SK-N-SH (cell line): Measurements from ENCODE around the gene GAB2. TPM values are rescaled to one million over a fixed set of nuclear protein-coding genes. Genes with fewer than 3 reads are reported as not detected.

ENCODE experiments used
- CTCF ChIA-PET: fragments of 300-600, 350-600 bp; formaldehyde crosslinking; extraction: SDS; loops from one replicate; lab custom pipeline; 2021; lab: Yijun Ruan, JAX
- POLR2A ChIA-PET: fragments of 350-600 bp; sonication (Branson Sonifier 250); formaldehyde crosslinking; extraction: SDS; loops from one replicate; lab custom pipeline; 2020; ENCODE audit warnings: antibody characterized with exemption, inconsistent platforms; lab: Yijun Ruan, JAX
- DNase-seq: peaks from one replicate; pipeline ENCODE4 v3.0.0; 2012
- H2AFZ ChIP-seq: fragments of 200-600 bp; sonication (generic); 2 replicates; pipeline ENCODE4 v1.8.1; 2016; ENCODE audit warnings: antibody characterized with exemption, mild to moderate bottlenecking, low read depth
- H3F3A ChIP-seq: fragments of 200-600 bp; sonication (generic); replicated peaks from 2 replicates; pipeline ENCODE3; 2016; ENCODE audit warnings: antibody characterized with exemption, mild to moderate bottlenecking; ENCODE audit not compliant: insufficient read depth
- H3K27ac ChIP-seq, 2 experiments: fragments of 200-500 bp in 1 of 2; fragments of 200-600 bp in 1 of 2; sonication (Bioruptor generic) in 1 of 2; sonication (generic), shearing (Covaris generic) in 1 of 2; 2 replicates each; pipeline versions ENCODE4 v1.5.1 to v1.6.1; 2014 to 2016; ENCODE audit warnings: low read depth in 2 of 2, inconsistent platforms in 1 of 2, low read length in 1 of 2, mild to moderate bottlenecking in 1 of 2, mixed read lengths in 1 of 2
- H3K27me3 ChIP-seq: fragments of 200-600 bp; sonication (generic), shearing (Covaris generic); 2 replicates; pipeline ENCODE4 v1.6.1; 2016; ENCODE audit warnings: mixed run types; ENCODE audit not compliant: insufficient read depth
- H3K36me3 ChIP-seq, 2 experiments: fragments of 200-500 bp in 1 of 2; fragments of 200-600 bp in 1 of 2; sonication (Bioruptor generic) in 1 of 2; sonication (generic) in 1 of 2; replicated peaks in 1 of 2; 2 replicates each; pipeline versions ENCODE3 to v1.5.1; 2014 to 2016; ENCODE audit warnings: low read length in 1 of 2, mild to moderate bottlenecking in 1 of 2; ENCODE audit not compliant: insufficient read depth in 2 of 2, control insufficient read depth in 1 of 2
- H3K4me1 ChIP-seq, 2 experiments: fragments of 200-500 bp in 1 of 2; fragments of 200-600 bp in 1 of 2; sonication (Bioruptor generic) in 1 of 2; sonication (generic), shearing (Covaris generic) in 1 of 2; 2 replicates each; pipeline versions ENCODE4 v1.5.1 to v1.6.1; 2014 to 2016; ENCODE audit warnings: low read depth in 1 of 2, low read length in 1 of 2, mixed run types in 1 of 2; ENCODE audit not compliant: insufficient read depth in 2 of 2, control insufficient read depth in 1 of 2
- H3K4me2 ChIP-seq: fragments of 200-600 bp; sonication (generic), shearing (Covaris generic); 2 replicates; pipeline ENCODE4 v1.6.1; 2017; ENCODE audit warnings: mixed run types
- H3K4me3 ChIP-seq, 2 experiments: fragments of 200-500 bp in 1 of 2; fragments of 200-600 bp in 1 of 2; sonication (Bioruptor generic) in 1 of 2; sonication (generic), shearing (Covaris generic) in 1 of 2; 2 replicates each; pipeline versions ENCODE4 v1.5.1 to v1.8.1; 2014 to 2016; ENCODE audit warnings: low read depth in 2 of 2, inconsistent platforms in 1 of 2, low read length in 1 of 2, mild to moderate bottlenecking in 1 of 2, mixed read lengths in 1 of 2, moderate library complexity in 1 of 2
- H3K79me2 ChIP-seq: fragments of 200-600 bp; sonication (generic); 2 replicates; pipeline ENCODE4 v1.8.1; 2017; ENCODE audit warnings: mild to moderate bottlenecking; ENCODE audit not compliant: insufficient read depth
- H3K9ac ChIP-seq: fragments of 200-600 bp; sonication (generic); 2 replicates; pipeline ENCODE4 v1.6.1; 2017; ENCODE audit warnings: mixed run types
- H3K9me2 ChIP-seq: fragments of 200-600 bp; sonication (generic); 2 replicates; pipeline ENCODE4 v1.6.1; 2017; ENCODE audit warnings: mixed run types
- H3K9me3 ChIP-seq: fragments of 200-600 bp; sonication (generic); 2 replicates; pipeline ENCODE4 v1.6.1; 2017; ENCODE audit warnings: mixed run types, mild to moderate bottlenecking, moderate library complexity
- H4K20me1 ChIP-seq: fragments of 200-600 bp; sonication (generic); 2 replicates; pipeline ENCODE4 v1.6.1; 2017; ENCODE audit warnings: mild to moderate bottlenecking, mixed run types; ENCODE audit not compliant: insufficient read depth
- GABPA ChIP-seq: IDR thresholded peaks from 2 replicates; pipeline ENCODE4 v1.4.0; 2012; ENCODE audit warnings: low read depth, mild to moderate bottlenecking
- GATA2 ChIP-seq: sonication (generic); formaldehyde crosslinking; IDR thresholded peaks from 2 replicates; pipeline ENCODE4 v1.5.0; 2020; ENCODE audit warnings: mild to moderate bottlenecking, missing genetic modification reagents
- IRF3 ChIP-seq: fragments of 150-350 bp; IDR thresholded peaks from 2 replicates; pipeline ENCODE4 v1.6.1; 2016; ENCODE audit warnings: mild to moderate bottlenecking, low read depth, low read length
- JUND ChIP-seq: IDR thresholded peaks from 2 replicates; pipeline ENCODE4 v1.4.0; 2012
- MXI1 ChIP-seq: IDR thresholded peaks from 2 replicates; pipeline ENCODE4 v1.6.1; 2012; ENCODE audit warnings: mild to moderate bottlenecking, low read depth, low read length, improper control_type of control experiment
- NFIC ChIP-seq: IDR thresholded peaks from 2 replicates; pipeline ENCODE4 v1.4.0; 2012; ENCODE audit warnings: borderline replicate concordance
- NRF1 ChIP-seq: IDR thresholded peaks from 2 replicates; pipeline ENCODE4 v1.6.1; 2012; ENCODE audit warnings: low read depth, mild to moderate bottlenecking, low read length
- RCOR1 ChIP-seq: fragments of 150-350 bp; IDR thresholded peaks from 2 replicates; pipeline ENCODE4 v1.6.1; 2017; ENCODE audit warnings: antibody characterized with exemption, low read length
- REST ChIP-seq: IDR thresholded peaks from 2 replicates; pipeline ENCODE4 v1.6.1; 2012; ENCODE audit warnings: mild to moderate bottlenecking, low read depth, low read length, moderate library complexity
- RFX5 ChIP-seq: IDR thresholded peaks from 2 replicates; pipeline ENCODE4 v1.6.1; 2012; ENCODE audit warnings: mild to moderate bottlenecking, improper control_type of control experiment, low read length
- SIN3A ChIP-seq: IDR thresholded peaks from 2 replicates; pipeline ENCODE4 v1.6.1; 2012; ENCODE audit warnings: low read depth, mild to moderate bottlenecking, low read length, moderate library complexity, borderline replicate concordance
- SMC3 ChIP-seq: IDR thresholded peaks from 2 replicates; pipeline ENCODE4 v1.6.1; 2012; ENCODE audit warnings: low read depth, low read length, improper control_type of control experiment
- TAF1 ChIP-seq: IDR thresholded peaks from 2 replicates; pipeline ENCODE4 v1.6.1; 2012; ENCODE audit warnings: low read depth, mild to moderate bottlenecking, low read length, moderate library complexity, borderline replicate concordance
- TCF12 ChIP-seq: IDR thresholded peaks from 2 replicates; pipeline ENCODE4 v1.4.0; 2012
- TEAD4 ChIP-seq: IDR thresholded peaks from 2 replicates; pipeline ENCODE4 v1.4.0; 2012; ENCODE audit warnings: mild to moderate bottlenecking, borderline replicate concordance; ENCODE audit not compliant: insufficient read depth
- USF1 ChIP-seq: IDR thresholded peaks from 2 replicates; pipeline ENCODE4 v1.4.0; 2012; ENCODE audit warnings: low read depth, borderline replicate concordance
- WGBS: methylation state at CpG from one replicate; pipeline ENCODE4 v1.1.6; 2017; ENCODE audit warnings: low lambda C conversion rate; 5-methylcytosine and 5-hydroxymethylcytosine counted together
- polyA plus RNA-seq, 3 experiments: library from polyadenylated mRNA; depleted of rRNA; stranded (reverse); fragments of >200 nt; gene quantifications; 2 replicates each; pipeline ENCODE4 v1.2.3, GENCODE V29; 2012

The GAB2 gene
- polyA plus RNA-seq, 1 of the 3 experiments (the other 2 are of a cell fraction): 5.6 TPM

GRCh38 chr11:78203184-78203583 is 214.4 kb downstream of the GAB2 start:
- DNase-seq: no peak
- H3K27me3 ChIP-seq: no peaks in the 10 kb centered on the region
- TF ChIP-seq IRF3 (no peak), GATA2 (no peak), MXI1 (no peak), RCOR1 (no peak), TEAD4 (no peak), TCF12 (no peak), RFX5 (no peak), NFIC (no peak), NRF1 (no peak), REST (no peak), SIN3A (no peak), USF1 (no peak), TAF1 (no peak), GABPA (no peak), JUND (no peak), SMC3 (no peak)
- no peaks in the 10 kb centered on the region for H3K9me2 ChIP-seq
- no peak overlapping the region for H2AFZ ChIP-seq
- H3K79me2 ChIP-seq: no peaks in the 10 kb centered on the region
- peaks cover 0 to 36% of the 10 kb centered on the region in 2 experiments for H3K36me3 ChIP-seq
- no peak overlapping the region for H3K9ac ChIP-seq
- no peak overlapping the region for H3K4me3 ChIP-seq
- POLR2A ChIA-PET: no interaction called here
- no peak overlapping the region for H3K4me2 ChIP-seq
- H3K27ac ChIP-seq: no peak overlapping the region
- WGBS: 95% methylated on average over 10 of the region's 10 CpGs
- no peaks in the 10 kb centered on the region for H3F3A ChIP-seq
- no peaks in the 10 kb centered on the region for H3K9me3 ChIP-seq
- peaks cover 0 to 20% of the 10 kb centered on the region in 2 experiments; a peak in 1 of 4 replicates for H3K4me1 ChIP-seq
- H4K20me1 ChIP-seq: no peaks in the 10 kb centered on the region
- CTCF ChIA-PET: interaction anchor here (0.6 kb wide), 1 partner anchor 12 kb away, joined by 3 read pairs; no protein-coding TSS in a partner anchor
